ENCODE measurements around the gene DRC3.

DRC3 gene

DNA sequence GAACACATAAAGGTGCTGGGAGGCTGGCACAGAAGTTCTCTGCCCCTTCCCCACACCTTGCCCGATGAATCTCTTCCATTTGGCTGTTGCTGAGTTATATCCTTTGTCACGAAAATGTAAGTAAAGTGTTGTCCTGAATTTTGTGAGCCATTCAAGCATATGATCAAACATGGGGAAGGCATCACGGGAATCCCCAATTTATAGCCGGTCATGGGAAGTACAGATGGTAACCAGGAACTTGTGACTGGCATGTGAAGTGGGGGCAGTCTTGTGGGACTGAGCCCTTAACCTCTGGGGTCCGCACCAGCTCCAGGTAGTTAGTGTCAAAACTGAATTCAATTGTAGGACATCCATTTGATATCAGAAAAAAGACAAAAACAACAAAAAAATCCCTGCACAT, 13.7 kb upstream of the DRC3 start:
- H3K4me3 ChIP-seq (replicated peaks; ENCODE audit: low read depth, low read length): no peak overlapping the region
- H3K36me3 ChIP-seq (ENCODE audit: control insufficient read depth, insufficient read depth, low read length): no peaks in the 10 kb centered on the region
- TF ChIP-seq, protein P1, sequence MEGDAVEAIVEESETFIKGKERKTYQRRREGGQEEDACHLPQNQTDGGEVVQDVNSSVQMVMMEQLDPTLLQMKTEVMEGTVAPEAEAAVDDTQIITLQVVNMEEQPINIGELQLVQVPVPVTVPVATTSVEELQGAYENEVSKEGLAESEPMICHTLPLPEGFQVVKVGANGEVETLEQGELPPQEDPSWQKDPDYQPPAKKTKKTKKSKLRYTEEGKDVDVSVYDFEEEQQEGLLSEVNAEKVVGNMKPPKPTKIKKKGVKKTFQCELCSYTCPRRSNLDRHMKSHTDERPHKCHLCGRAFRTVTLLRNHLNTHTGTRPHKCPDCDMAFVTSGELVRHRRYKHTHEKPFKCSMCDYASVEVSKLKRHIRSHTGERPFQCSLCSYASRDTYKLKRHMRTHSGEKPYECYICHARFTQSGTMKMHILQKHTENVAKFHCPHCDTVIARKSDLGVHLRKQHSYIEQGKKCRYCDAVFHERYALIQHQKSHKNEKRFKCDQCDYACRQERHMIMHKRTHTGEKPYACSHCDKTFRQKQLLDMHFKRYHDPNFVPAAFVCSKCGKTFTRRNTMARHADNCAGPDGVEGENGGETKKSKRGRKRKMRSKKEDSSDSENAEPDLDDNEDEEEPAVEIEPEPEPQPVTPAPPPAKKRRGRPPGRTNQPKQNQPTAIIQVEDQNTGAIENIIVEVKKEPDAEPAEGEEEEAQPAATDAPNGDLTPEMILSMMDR (IDR thresholded peaks at IDR 0.05; ENCODE audit: insufficient read depth, low read length, poor library complexity, severe bottlenecking): no peak
- no peak for DNase-seq (ENCODE audit: extremely low read depth, insufficient read length)
- no peaks in the 10 kb centered on the region for H3K27me3 ChIP-seq (replicated peaks; ENCODE audit: control insufficient read depth, insufficient read depth, low read length)

DNA sequence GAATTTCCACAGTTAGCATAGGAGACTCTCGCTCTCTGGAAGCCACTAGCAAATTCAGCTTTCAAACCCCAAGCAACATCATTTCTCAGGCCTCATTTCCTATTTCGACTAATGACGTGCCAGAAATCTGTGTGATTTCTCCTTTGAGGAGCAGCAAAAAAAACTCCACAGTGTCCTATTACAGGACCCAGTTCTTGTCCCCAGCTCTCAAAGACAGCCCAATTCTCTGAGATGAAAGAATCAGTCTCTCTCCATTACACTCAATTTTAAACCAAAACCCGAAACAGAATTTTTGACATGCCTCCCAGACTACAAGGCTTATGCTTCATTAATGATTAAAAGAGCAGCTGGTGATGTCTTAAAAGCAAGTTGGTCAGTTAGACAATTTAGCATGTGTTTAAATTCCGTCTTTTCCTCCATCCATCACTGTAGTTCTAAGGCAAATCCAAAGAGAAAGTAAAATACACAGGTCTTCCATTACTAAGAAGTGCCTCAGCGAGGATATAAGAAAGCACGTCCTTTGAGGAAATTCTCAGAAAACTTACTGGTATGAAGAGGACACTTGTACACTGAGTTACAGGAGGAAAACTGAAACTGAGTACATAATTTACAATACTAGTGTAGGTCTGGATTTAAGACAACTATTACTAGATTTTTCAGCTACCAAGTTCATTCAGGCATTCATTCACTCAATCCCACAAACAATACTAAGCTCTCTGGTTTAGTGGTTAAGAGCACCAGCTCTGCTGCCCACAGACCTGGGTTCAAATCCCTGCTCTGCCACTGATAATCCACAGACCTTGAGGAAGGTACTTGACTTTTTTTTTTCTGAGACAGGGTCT, 12.9 kb upstream of the DRC3 start:
- Histone ChIP-seq H3K36me3 (ENCODE audit: control insufficient read depth, insufficient read depth, low read length) (no peaks in the 10 kb centered on the region), H3K4me3 (replicated peaks; ENCODE audit: low read depth, low read length) (peak overlapping the region; percentile 50), H3K27me3 (replicated peaks; ENCODE audit: control insufficient read depth, insufficient read depth, low read length) (no peaks in the 10 kb centered on the region)
- peak; percentile 33 for DNase-seq (ENCODE audit: extremely low read depth, insufficient read length)
- TF ChIP-seq, protein P1 (IDR thresholded peaks at IDR 0.05; ENCODE audit: insufficient read depth, low read length, poor library complexity, severe bottlenecking): no peak

GRCh38 chr17:17960500-17961030, 12.1 kb upstream of the DRC3 start:
- no peaks in the 10 kb centered on the region for H3K27me3 ChIP-seq (replicated peaks; ENCODE audit: control insufficient read depth, insufficient read depth, low read length)
- no peak for DNase-seq (ENCODE audit: extremely low read depth, insufficient read length)

GRCh38 chr17:17963066-17963465, 9.6 kb upstream of the DRC3 start:
- no peak for DNase-seq (ENCODE audit: extremely low read depth, insufficient read length)
- no peaks in the 10 kb centered on the region for H3K36me3 ChIP-seq (ENCODE audit: control insufficient read depth, insufficient read depth, low read length)
- no peak overlapping the region for H3K4me3 ChIP-seq (replicated peaks; ENCODE audit: low read depth, low read length)
- H3K27me3 ChIP-seq (replicated peaks; ENCODE audit: control insufficient read depth, insufficient read depth, low read length): no peaks in the 10 kb centered on the region
- TF ChIP-seq, protein P1 (IDR thresholded peaks at IDR 0.05; ENCODE audit: insufficient read depth, low read length, poor library complexity, severe bottlenecking): no peak

More at GRCh38 chr17:17960500-17961030, 12.1 kb upstream of the DRC3 start:
- Histone ChIP-seq H3K4me3 (replicated peaks; ENCODE audit: low read depth, low read length) (no peak overlapping the region), H3K36me3 (ENCODE audit: control insufficient read depth, insufficient read depth, low read length) (no peaks in the 10 kb centered on the region)
- TF ChIP-seq, protein P1 (IDR thresholded peaks at IDR 0.05; ENCODE audit: insufficient read depth, low read length, poor library complexity, severe bottlenecking): no peak

DNA sequence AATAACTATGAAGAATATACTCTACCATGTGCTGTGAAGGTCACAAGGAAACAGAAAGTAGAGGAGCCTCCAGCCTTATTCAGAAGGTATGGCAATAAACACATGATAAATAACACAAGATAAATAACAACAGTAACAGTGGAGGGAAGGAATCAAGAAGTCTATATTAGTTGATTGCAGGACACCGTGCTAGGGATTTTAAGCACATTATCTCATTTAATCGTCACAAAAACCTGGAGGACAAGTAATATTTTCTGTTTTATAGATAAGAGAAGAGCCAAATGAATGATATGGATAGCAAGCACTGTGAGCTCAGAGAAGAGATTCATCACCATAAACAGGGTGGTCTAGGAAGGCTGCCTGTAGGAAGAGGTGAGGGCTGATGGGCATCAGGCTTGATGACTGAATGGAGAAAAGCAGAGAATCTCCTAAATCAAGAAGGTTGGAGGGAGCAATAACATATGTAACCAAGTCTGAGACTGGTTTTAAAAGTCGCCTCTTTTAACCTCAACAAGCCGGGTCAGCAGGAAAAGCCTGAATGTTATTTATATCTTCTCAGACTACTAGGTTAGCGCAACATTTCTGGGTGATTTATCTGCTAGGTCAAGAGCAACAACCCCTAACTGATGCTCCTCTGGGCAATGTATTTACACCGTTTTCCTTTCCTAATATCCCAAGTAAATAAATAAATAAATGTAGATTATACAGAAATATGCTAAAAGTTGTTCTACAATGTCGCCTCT, 8.8 kb upstream of the DRC3 start:
- no peaks in the 10 kb centered on the region for H3K27me3 ChIP-seq (replicated peaks; ENCODE audit: control insufficient read depth, insufficient read depth, low read length)

More for the DNA sequence above, 8.8 kb upstream of the DRC3 start:
- Histone ChIP-seq H3K36me3 (ENCODE audit: control insufficient read depth, insufficient read depth, low read length) (no peaks in the 10 kb centered on the region), H3K4me3 (replicated peaks; ENCODE audit: low read depth, low read length) (no peak overlapping the region)
- TF ChIP-seq, protein P1 (IDR thresholded peaks at IDR 0.05; ENCODE audit: insufficient read depth, low read length, poor library complexity, severe bottlenecking): no peak
- DNase-seq (ENCODE audit: extremely low read depth, insufficient read length): no peak
